Uterus (tissue), 4 donors: ENCODE data around the gene ATP5F1A. TPM values are rescaled to one million over a fixed set of nuclear protein-coding genes. Genes with fewer than 3 reads are reported as not detected.
"Not testable (repeated sequence)": the region's sequence is repeated elsewhere in the genome, so short reads cannot be mapped to it uniquely, and the experiment has no call there.

Experiments used
- DNase-seq, 2 donors: peaks; one replicate each; pipeline ENCODE4 v3.0.0-alpha.2; 2019 to 2020
- H3K27ac ChIP-seq, 2 donors: fragments of 200-600 bp; sonication (generic); 1 replicate in 1 of 2; 2 replicates in 1 of 2; pipeline ENCODE4 v1.5.1; 2016 to 2018
- H3K27me3 ChIP-seq, 2 donors: fragments of 200-600 bp; sonication (generic); one replicate each; pipeline ENCODE4 v1.5.1; 2018 to 2019; ENCODE audit warnings: control low read depth in 1 of 2
- H3K36me3 ChIP-seq, 2 donors: fragments of 200-600 bp; sonication (generic); one replicate each; pipeline ENCODE4 v1.5.1; 2019; ENCODE audit warnings: control low read depth in 1 of 2
- H3K4me1 ChIP-seq, 2 donors: fragments of 200-600 bp; sonication (generic); one replicate each; pipeline ENCODE4 v1.5.1; 2018 to 2019; ENCODE audit warnings: control low read depth in 1 of 2
- H3K4me3 ChIP-seq, 2 donors: fragments of 200-600 bp; sonication (generic); 1 replicate in 1 of 2; 2 replicates in 1 of 2; pipeline ENCODE4 v1.5.1; 2018 to 2019; ENCODE audit warnings: mild to moderate bottlenecking in 1 of 2
- H3K9me3 ChIP-seq, 2 donors: fragments of 200-600 bp; sonication (generic); one replicate each; pipeline ENCODE4 v1.5.1; 2019; ENCODE audit warnings: control low read depth in 1 of 2
- CTCF ChIP-seq, 4 experiments: fragments of 200-600 bp in 2 of 4; fragments of 450-650 bp in 2 of 4; sonication (generic) in 2 of 4; IDR thresholded peaks; one replicate each; pipeline ENCODE4 v1.5.1; 2016 to 2019; ENCODE audit warnings: antibody characterized with exemption in 4 of 4, mild to moderate bottlenecking in 2 of 4, moderate library complexity in 1 of 4
- POLR2A ChIP-seq, 2 donors: fragments of 450-650 bp; IDR thresholded peaks; one replicate each; pipeline ENCODE4 v1.6.1; 2016; ENCODE audit warnings: antibody characterized with exemption in 2 of 2, mild to moderate bottlenecking in 1 of 2, moderate library complexity in 1 of 2
- intact Hi-C: fragments of 100-400 bp; cut with DNase I; formaldehyde crosslinking; loops from one replicate; pipeline ENCODE4 v1.15.1; 2023; ENCODE audit warnings: low total_unique reads
- total RNA-seq, 4 donors: library from RNA; depleted of rRNA in 3 of 4; stranded (reverse); fragments of >200 nt in 3 of 4; gene quantifications; one replicate each; pipeline versions ENCODE4 v1.1.0 to v1.2.4, GENCODE V29; 2014 to 2023
- donor health status: DM: yes; HTN: yes; CAD: no.

ATP5F1A gene
- total RNA-seq, 4 donors from 2014 or later, result 130 to 712 (median 221) TPM

GRCh38 chr18:46130061-46130460 is 32.0 kb upstream of the ATP5F1A start:
- no peak overlapping the region for H3K4me3 ChIP-seq
- intact Hi-C loops, result no loop called here
- TF ChIP-seq CTCF (IDR thresholded peaks at IDR 0.05), result no peak
- TF ChIP-seq POLR2A (IDR thresholded peaks at IDR 0.05), result no peak
- no peaks in the 10 kb centered on the region for H3K4me1 ChIP-seq
- H3K36me3 ChIP-seq, result no peaks in the 10 kb centered on the region
- H3K27me3 ChIP-seq, result no peaks in the 10 kb centered on the region
- no peak for DNase-seq
- H3K9me3 ChIP-seq, result no peaks in the 10 kb centered on the region
- no peak overlapping the region for H3K27ac ChIP-seq

GRCh38 chr18:46126625-46127024 is 28.5 kb upstream of the ATP5F1A start:
- H3K27me3 ChIP-seq, H3K9me3 ChIP-seq, intact Hi-C loops, H3K4me1 ChIP-seq, H3K36me3 ChIP-seq, H3K4me3 ChIP-seq, DNase-seq, H3K27ac ChIP-seq: not testable (repeated sequence)

DNA sequence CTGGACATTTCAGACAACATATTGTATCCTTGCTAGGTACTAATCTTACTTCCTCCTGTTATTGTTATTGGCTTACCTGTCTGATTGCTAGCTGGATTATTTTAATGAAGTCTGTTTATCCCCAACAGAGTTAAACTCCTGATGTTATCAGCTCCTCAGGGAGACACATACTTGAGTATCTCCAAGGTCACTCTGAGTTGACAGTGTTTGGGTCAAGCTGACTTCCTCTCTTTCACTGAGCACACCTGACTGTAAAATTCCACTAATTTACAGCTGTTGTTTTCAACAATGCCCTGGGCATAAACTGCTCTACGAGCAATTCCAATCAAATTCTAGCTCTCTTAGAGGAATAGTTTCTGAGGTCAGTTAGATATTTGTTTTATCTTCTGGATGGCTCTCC is 15.7 kb upstream of the ATP5F1A start:
- Histone ChIP-seq H3K36me3 (no peaks in the 10 kb centered on the region), H3K27me3 (no peaks in the 10 kb centered on the region), H3K4me1 (no peaks in the 10 kb centered on the region), H3K9me3 (no peaks in the 10 kb centered on the region), H3K27ac (no peak overlapping the region), H3K4me3 (no peak overlapping the region)
- TF ChIP-seq POLR2A (IDR thresholded peaks at IDR 0.05), result no peak
- TF ChIP-seq CTCF (IDR thresholded peaks at IDR 0.05), result no peak
- DNase-seq, result no peak
- intact Hi-C loops, result no loop called here

DNA sequence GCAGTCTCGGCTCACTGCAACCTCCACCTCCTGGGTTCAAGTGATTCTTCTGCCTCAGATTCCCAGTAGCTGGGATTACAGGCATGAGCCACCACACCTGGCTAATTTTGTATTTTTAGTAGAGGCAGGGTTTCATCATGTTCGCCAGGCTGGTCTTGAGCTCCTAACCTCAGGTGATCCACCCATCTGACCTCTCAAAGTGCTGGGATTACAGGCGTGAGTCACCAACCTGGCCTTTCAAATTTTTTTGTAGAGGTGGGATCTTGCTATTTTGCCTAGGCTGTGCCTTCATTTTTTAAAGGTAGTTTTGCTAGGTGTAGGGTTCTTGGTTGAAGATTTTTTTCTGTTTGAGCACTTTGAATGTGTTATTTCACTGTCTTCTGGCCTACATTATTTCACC is 12.3 kb upstream of the ATP5F1A start:
- Histone ChIP-seq H3K9me3 (no peaks in the 10 kb centered on the region), H3K27ac (no peak overlapping the region), H3K4me1 (no peaks in the 10 kb centered on the region), H3K36me3 (no peaks in the 10 kb centered on the region), H3K4me3 (no peak overlapping the region), H3K27me3 (no peaks in the 10 kb centered on the region)
- intact Hi-C loops, result no loop called here
- no peak for DNase-seq
- TF ChIP-seq CTCF (IDR thresholded peaks at IDR 0.05) (no peak), POLR2A (IDR thresholded peaks at IDR 0.05) (no peak)

DNA sequence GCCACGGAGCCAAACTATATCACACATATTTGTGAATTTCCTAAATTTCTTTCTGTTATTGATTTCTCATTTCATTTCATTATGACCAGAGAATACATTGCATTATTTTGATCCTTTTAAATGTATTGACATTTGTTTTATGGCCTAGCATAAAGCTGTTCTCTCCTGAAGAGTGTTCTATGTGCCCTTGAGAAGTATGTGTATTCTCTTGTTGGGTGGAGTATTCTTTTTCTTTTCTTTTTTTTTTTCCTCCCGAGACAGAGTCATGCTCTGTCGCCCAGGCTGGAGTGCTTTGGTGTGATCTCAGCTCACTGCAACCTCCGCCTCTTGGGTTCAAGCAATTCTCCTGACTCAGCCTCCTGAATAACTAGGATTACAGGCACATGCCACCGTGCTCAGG is 11.3 kb upstream of the ATP5F1A start:
- no peak for DNase-seq
- TF ChIP-seq POLR2A (IDR thresholded peaks at IDR 0.05), result no peak
- no peak for TF ChIP-seq CTCF (IDR thresholded peaks at IDR 0.05)
- no peaks in the 10 kb centered on the region for H3K27me3 ChIP-seq
- no peak overlapping the region for H3K27ac ChIP-seq
- no peaks in the 10 kb centered on the region for H3K4me1 ChIP-seq
- intact Hi-C loops, result no loop called here
- no peaks in the 10 kb centered on the region for H3K9me3 ChIP-seq
- no peak overlapping the region for H3K4me3 ChIP-seq
- no peaks in the 10 kb centered on the region for H3K36me3 ChIP-seq
